Smooth muscle cell (in vitro differentiated cells): Measurements from ENCODE around the gene TNFRSF11A. TPM values are rescaled to one million over a fixed set of nuclear protein-coding genes. Genes with fewer than 3 reads are reported as not detected.

Source experiments
- DNase-seq: peaks from one replicate; lab custom pipeline; 2025; ENCODE audit not compliant: unreplicated experiment; lab: John Stamatoyannopoulos, UW
- H2AFZ ChIP-seq: fragments of 200-600 bp; sonication (generic); 2 replicates; pipeline ENCODE4 v1.6.0; 2016; ENCODE audit warnings: antibody characterized with exemption, low read depth, mild to moderate bottlenecking
- H3F3A ChIP-seq: fragments of 200-600 bp; sonication (generic); 2 replicates; pipeline ENCODE4 v1.6.0; 2017; ENCODE audit warnings: antibody characterized with exemption, low read depth
- H3K27ac ChIP-seq: fragments of 200-600 bp; sonication (generic); 2 replicates; pipeline ENCODE4 v1.5.1; 2016; ENCODE audit warnings: low read depth, mild to moderate bottlenecking
- H3K27me3 ChIP-seq: fragments of 200-600 bp; sonication (generic); 2 replicates; pipeline ENCODE4 v1.6.1; 2016; ENCODE audit warnings: low read depth, mild to moderate bottlenecking
- H3K36me3 ChIP-seq: fragments of 200-600 bp; sonication (generic); 2 replicates; pipeline ENCODE4 v1.5.1; 2016; ENCODE audit warnings: low read depth
- H3K4me1 ChIP-seq: fragments of 200-600 bp; sonication (generic); 2 replicates; pipeline ENCODE4 v1.5.1; 2016; ENCODE audit warnings: low read depth
- H3K4me2 ChIP-seq: fragments of 200-600 bp; sonication (generic); 2 replicates; pipeline ENCODE4 v1.6.0; 2016; ENCODE audit warnings: mild to moderate bottlenecking
- H3K4me3 ChIP-seq: fragments of 200-600 bp; sonication (generic); 2 replicates; pipeline ENCODE4 v1.5.1; 2016; ENCODE audit warnings: mild to moderate bottlenecking
- H3K79me2 ChIP-seq: fragments of 200-600 bp; sonication (generic); 2 replicates; pipeline ENCODE4 v1.6.0; 2016; ENCODE audit warnings: low read depth, mild to moderate bottlenecking
- H3K9ac ChIP-seq: fragments of 200-600 bp; sonication (generic); 2 replicates; pipeline ENCODE4 v1.6.0; 2016; ENCODE audit warnings: low read depth
- H3K9me3 ChIP-seq: fragments of 200-600 bp; sonication (generic); replicated peaks from 2 replicates; pipeline ENCODE4 v1.5.1; 2016; ENCODE audit warnings: low read depth
- H4K20me1 ChIP-seq: fragments of 200-600 bp; sonication (generic); 2 replicates; pipeline ENCODE4 v1.6.0; 2016; ENCODE audit warnings: low read depth
- CTCF ChIP-seq: fragments of 200-600 bp; sonication (generic); IDR thresholded peaks from 2 replicates; pipeline ENCODE4 v1.5.1; 2017; ENCODE audit warnings: borderline replicate concordance, mild to moderate bottlenecking, antibody characterized with exemption; ENCODE audit not compliant: insufficient read depth, poor library complexity, severe bottlenecking
- WGBS: methylation state at CpG from one replicate; pipeline ENCODE4 v1.1.7; 2016; ENCODE audit warnings: low lambda C conversion rate; 5-methylcytosine and 5-hydroxymethylcytosine counted together
- polyA plus RNA-seq: library from polyadenylated mRNA; unstranded; fragments of >200 nt; fragmentation: Nextera tagmentation; extraction: Ambion mirVana; gene quantifications from 2 replicates; pipeline ENCODE4 v1.2.1, GENCODE V29; 2016
- total RNA-seq: library from RNA; depleted of rRNA; stranded (reverse); fragments of >200 nt; gene quantifications from 2 replicates; pipeline ENCODE4 v1.2.3, GENCODE V29; 2014

TNFRSF11A gene
- total and polyA plus RNA-seq, 2 experiments from 2014 or later, result under 0.01 TPM; not detected in 1

- DNase-seq, result no peak
- H3K9ac ChIP-seq, result no peak overlapping the region
- no peak overlapping the region for H3K4me3 ChIP-seq
- H3K4me1 ChIP-seq, result no peaks in the 10 kb centered on the region
- H3K27ac ChIP-seq, result no peak overlapping the region
- H2AFZ ChIP-seq, result no peak overlapping the region
- WGBS, result 89% methylated on average over 7 of the region's 7 CpGs
- no peaks in the 10 kb centered on the region for H3K79me2 ChIP-seq
- H3K27me3 ChIP-seq, result peaks cover 8% of the 10 kb centered on the region
- no peaks in the 10 kb centered on the region for H3F3A ChIP-seq
- no peaks in the 10 kb centered on the region for H4K20me1 ChIP-seq
- H3K36me3 ChIP-seq, result no peaks in the 10 kb centered on the region
- no peaks in the 10 kb centered on the region for H3K9me3 ChIP-seq
- no peak overlapping the region for H3K4me2 ChIP-seq
- no peak for TF ChIP-seq CTCF
Observed at GRCh38 chr18:62353170-62353569, 28.1 kb downstream of the TNFRSF11A start.

GRCh38 chr18:62354151-62354550 is 29.0 kb downstream of the TNFRSF11A start:
- Histone ChIP-seq H3K36me3 (no peaks in the 10 kb centered on the region), H3K27ac (no peak overlapping the region), H3K27me3 (no peaks in the 10 kb centered on the region), H3K4me2 (no peak overlapping the region), H3K9ac (no peak overlapping the region), H3F3A (no peaks in the 10 kb centered on the region), H3K4me3 (no peak overlapping the region), H3K79me2 (no peaks in the 10 kb centered on the region), H3K4me1 (no peaks in the 10 kb centered on the region), H2AFZ (no peak overlapping the region), H4K20me1 (no peaks in the 10 kb centered on the region), H3K9me3 (no peaks in the 10 kb centered on the region)
- no peak for DNase-seq
- 84% methylated on average over 29 of the region's 29 CpGs for WGBS
- TF ChIP-seq CTCF, result no peak

GRCh38 chr18:62357079-62357719 is 32.1 kb downstream of the TNFRSF11A start:
- H3K4me3 ChIP-seq, result no peak overlapping the region
- 93% methylated on average over 5 of the region's 5 CpGs for WGBS
- H3K27ac ChIP-seq, result no peak overlapping the region
- H3K4me2 ChIP-seq, result no peak overlapping the region
- H2AFZ ChIP-seq, result no peak overlapping the region
- H3K9ac ChIP-seq, result no peak overlapping the region
- DNase-seq, result no peak
- H3K36me3 ChIP-seq, result no peaks in the 10 kb centered on the region
- H3K79me2 ChIP-seq, result no peaks in the 10 kb centered on the region
- no peak for TF ChIP-seq CTCF
- no peaks in the 10 kb centered on the region for H3F3A ChIP-seq
- no peaks in the 10 kb centered on the region for H3K9me3 ChIP-seq
- no peaks in the 10 kb centered on the region for H3K4me1 ChIP-seq
- no peaks in the 10 kb centered on the region for H3K27me3 ChIP-seq
- no peaks in the 10 kb centered on the region for H4K20me1 ChIP-seq

- no peaks in the 10 kb centered on the region for H3K36me3 ChIP-seq
- no peak overlapping the region for H3K9ac ChIP-seq
- no peaks in the 10 kb centered on the region for H3K9me3 ChIP-seq
- H3F3A ChIP-seq, result no peaks in the 10 kb centered on the region
- H3K4me3 ChIP-seq, result no peak overlapping the region
- H4K20me1 ChIP-seq, result no peaks in the 10 kb centered on the region
- no peak overlapping the region for H3K4me2 ChIP-seq
- H2AFZ ChIP-seq, result no peak overlapping the region
- no peak overlapping the region for H3K27ac ChIP-seq
- H3K79me2 ChIP-seq, result no peaks in the 10 kb centered on the region
- TF ChIP-seq CTCF, result no peak
- H3K4me1 ChIP-seq, result no peaks in the 10 kb centered on the region
- peaks cover 14% of the 10 kb centered on the region for H3K27me3 ChIP-seq
- no peak for DNase-seq
- 95% methylated on average over 2 of the region's 2 CpGs for WGBS
Observed at GRCh38 chr18:62360805-62361204, 35.7 kb downstream of the TNFRSF11A start.
